HG02798 (cell line): ENCODE results near the gene ACP4.
"Not testable (repeated sequence)": the region's sequence is repeated elsewhere in the genome, so short reads cannot be mapped to it uniquely, and the experiment has no call there.

ENCODE experiments used
- ATAC-seq: cut with Tn5 transposase; IDR thresholded peaks from one replicate; pipeline ENCODE4 v1.9.1; 2021; ENCODE audit warnings: mild to moderate bottlenecking; ENCODE audit not compliant: unreplicated experiment, poor library complexity

Gene ACP4, protein sequence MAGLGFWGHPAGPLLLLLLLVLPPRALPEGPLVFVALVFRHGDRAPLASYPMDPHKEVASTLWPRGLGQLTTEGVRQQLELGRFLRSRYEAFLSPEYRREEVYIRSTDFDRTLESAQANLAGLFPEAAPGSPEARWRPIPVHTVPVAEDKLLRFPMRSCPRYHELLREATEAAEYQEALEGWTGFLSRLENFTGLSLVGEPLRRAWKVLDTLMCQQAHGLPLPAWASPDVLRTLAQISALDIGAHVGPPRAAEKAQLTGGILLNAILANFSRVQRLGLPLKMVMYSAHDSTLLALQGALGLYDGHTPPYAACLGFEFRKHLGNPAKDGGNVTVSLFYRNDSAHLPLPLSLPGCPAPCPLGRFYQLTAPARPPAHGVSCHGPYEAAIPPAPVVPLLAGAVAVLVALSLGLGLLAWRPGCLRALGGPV

DNA sequence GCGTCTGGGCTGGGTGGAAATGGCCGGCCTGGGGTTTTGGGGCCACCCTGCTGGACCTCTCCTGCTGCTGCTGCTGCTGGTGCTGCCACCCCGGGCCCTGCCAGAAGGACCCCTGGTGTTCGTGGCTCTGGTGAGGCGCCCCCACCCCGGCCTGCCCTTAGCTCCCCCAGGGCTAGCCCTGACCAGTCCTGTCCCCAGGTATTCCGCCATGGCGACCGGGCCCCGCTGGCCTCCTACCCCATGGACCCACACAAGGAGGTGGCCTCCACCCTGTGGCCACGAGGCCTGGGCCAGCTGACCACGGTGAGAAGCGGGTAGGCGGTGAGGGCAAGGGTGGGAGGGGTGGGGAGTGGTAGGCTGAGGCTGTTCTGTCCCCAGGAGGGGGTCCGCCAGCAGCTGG, at the start of gene ACP4:
TSS of gene ACP4 (plus strand) at position 20 of the 400 bp plus-strand sequence. CDS start at position 20, 0 bp downstream.
- no peak for ATAC-seq

DNA sequence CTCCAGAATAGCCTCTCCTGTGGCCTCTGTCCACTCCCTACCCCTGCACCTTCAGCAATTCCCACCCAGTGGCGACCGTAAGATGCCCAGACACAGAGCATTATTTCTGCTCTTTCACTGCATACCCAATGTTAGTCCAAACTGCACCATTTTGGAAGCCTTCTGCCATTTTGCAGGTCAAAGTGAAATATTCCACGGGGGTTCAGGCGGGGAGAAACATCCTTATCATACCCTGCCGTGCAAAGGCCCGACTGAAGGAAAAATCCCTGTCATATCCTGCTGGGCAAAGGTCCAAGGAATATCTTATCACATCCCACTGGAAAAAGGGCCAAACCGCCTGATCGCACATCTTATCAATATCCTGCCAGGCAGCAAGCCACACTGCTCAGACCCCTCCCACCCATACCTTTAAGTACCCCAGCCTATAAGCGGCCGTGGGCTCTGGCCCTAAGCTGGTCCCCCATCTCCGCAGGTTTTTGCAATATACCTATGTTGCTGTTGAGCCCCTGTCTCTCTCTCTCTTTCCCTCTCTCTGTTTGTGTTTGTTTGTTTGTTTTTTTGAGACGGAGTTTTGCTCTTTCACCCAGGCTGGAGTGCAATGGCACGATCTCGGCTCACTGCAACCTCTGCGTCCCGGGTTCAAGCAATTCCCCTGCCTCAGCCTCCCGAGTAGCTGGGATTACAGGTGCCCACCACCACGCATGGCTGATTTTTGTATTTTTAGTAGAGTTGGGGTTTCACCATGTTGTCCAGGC, 48.9 kb upstream of the ACP4 start:
- no peak for ATAC-seq

DNA sequence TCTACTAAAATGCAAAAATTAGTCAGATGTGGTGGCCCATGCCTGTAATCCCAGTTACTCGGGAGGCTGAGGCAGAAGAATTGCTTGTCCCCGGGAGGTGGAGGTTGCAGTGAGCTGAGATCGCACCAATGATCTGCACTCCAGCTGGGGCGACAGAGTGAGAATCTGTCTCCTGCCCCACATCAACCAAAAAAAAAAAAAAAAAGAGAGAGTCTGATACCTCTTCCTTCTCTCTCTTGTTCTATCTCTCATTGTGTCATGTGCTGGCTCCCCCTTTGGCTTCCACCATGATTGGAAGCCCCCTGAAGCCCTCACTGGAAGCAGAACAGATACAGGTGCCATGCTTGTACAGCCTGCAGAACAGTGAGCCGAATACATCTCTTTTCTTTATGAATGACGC, 46.7 kb upstream of the ACP4 start:
- no peak for ATAC-seq

- ATAC-seq: no peak
Measured at GRCh38 chr19:50745221-50745620, 45.0 kb upstream of the ACP4 start.

DNA sequence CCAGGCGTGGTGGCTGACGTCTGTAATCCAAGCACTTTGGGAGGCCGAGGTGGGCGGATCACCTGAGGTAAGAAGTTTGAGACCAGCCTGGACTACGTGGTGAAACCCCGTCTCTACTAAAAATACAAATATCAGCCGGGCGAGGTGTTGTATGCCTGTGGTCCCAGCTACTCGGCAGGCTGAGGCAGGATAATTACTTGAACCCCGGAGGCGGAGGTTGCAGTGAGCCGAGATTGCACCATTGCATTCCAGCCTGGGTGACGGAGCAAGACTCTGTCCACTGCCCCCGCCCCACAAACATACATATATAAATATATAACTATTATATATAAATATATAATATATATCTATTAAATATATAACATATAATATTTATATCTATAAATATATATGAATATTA, 43.1 kb upstream of the ACP4 start:
- not testable (repeated sequence) for ATAC-seq

DNA sequence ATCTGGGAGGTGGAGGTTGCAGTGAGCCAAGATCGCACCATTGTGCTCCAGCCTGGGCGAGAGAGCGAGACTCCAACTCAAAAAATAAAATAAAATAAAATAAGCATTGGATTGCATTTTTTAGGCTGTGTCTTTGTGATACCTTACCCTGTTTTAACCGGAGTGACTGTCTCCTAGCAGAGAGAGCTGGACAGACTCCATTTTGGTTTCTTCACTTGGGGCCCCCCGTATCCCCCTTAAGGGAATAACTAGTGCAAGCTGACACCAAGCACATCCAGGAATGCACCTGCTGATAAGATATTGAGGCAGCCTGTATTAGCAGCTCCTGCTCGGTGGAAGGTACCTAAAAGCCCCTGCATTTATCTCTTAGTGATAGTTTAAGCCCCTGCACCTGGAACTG, 40.7 kb upstream of the ACP4 start:
- ATAC-seq: no peak

DNA sequence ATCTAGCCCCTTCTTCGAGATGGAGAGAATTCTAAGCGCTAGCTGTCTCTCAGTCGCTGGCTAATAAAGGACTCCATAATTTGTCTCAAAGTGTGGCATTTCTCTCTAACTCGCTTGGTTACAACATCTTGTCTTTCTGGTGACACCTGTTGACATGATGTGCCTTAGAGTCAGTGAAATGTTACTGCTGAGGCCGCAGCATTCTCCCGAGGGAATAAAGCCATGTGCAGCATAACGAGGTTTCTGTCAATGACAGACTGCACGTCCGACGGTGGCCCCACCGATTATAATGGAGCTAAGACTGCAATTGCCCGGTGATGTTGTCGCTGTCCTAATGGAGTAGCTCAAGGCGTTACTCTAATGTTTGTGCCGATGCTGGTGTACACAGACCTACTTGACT, 40.2 kb upstream of the ACP4 start:
- no peak for ATAC-seq

- ATAC-seq: no peak
Measured at GRCh38 chr19:50753879-50754278, 36.3 kb upstream of the ACP4 start.

DNA sequence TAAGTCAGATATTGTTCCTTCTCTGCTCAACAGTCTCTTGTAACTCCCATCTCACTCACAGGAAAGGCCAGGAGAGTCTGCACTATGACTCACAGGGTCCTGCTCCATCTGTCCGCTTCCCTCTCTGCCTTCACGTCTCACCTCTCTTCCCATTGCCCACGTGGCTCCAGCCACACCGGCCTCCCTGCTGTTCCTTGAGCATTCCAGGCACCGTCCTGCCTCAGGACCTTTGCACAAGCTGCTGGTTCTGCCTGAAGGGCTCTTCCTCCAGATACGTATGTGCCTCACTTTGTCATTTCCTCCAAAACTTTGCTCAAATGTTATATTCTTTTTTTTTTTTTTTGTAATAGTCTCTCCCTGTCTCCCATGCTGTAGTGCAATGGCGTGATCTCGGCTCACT, 34.0 kb upstream of the ACP4 start:
- not testable (repeated sequence) for ATAC-seq

DNA sequence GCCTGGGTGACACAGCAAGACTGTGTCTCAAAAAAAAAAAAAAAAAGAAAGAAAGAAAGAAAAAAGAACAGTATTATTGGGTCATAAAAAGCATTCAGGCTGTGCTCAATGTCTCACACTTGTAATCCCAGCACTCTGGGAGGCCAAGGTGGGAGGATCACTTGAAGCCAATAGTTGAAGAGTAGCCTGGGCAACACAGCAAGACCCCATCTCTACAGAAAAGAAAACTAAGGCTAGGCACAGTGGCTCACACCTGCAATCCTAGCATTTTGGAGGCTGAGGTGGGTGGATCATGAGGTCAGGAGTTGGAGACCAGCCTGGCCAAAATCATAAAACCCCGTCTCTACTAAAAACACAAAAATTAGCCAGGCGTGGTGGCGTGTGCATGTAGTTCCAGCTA, 32.6 kb upstream of the ACP4 start:
- not testable (repeated sequence) for ATAC-seq

DNA sequence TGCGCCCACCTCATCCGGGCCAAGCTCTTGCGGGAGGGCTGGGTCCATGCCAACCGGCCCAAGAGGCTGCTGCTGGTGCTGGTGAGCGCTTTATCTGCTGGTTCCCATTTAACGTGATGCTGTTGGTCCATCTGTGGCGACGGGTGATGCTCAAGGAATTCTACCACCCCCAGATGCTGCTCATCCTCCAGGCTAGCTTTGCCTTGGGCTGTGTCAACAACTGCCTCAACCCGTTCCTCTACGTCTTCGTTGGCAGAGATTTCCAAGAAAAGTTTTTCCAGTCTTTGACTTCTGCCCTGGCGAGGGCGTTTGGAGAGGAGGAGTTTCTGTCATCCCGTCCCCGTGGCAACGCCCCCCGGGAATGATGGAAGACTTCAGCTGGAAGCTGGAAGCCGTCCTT, 31.1 kb upstream of the ACP4 start:
- not testable (repeated sequence) for ATAC-seq

DNA sequence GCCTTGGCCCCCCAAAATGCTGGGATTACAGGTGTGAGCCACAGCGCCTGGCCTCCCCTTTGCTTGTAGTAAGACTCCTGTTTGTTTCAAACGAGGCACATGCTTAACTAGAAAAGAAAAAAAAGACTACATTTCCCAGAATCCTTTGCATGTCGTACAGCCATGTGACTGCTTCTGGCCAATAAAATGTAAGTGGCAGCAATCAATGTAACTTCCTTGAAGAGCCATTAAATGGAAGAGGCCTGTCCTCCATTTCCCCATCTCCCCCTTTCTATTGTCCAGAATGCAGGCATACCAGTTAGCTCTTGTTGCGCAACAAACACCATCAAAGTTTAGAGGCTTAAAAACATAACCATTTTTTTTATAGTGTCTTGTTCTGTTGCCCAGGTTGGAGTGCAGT, 30.3 kb upstream of the ACP4 start:
- no peak for ATAC-seq

- not testable (repeated sequence) for ATAC-seq
Measured at GRCh38 chr19:50761501-50761900, 28.7 kb upstream of the ACP4 start.

DNA sequence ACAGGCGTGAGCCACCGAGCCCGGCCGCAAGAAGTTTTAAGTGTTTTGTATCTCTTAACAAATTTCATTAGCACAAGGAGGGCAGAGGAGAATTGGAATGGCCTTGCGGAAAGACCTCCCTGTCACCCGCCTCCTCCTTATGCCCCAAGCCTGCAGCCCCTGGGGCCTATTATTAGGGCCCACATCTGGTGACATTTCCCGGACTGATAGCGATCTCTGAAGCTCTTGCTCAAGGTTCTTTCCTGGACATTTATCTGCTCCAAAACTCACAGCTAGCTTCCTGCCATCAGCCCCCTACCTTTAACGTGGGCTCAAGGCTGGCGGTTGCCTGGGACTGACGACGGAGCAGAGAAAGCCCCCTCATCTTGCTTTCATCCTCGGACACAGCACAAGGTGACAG, 26.7 kb upstream of the ACP4 start:
- not testable (repeated sequence) for ATAC-seq

- no peak for ATAC-seq
Measured at GRCh38 chr19:50764409-50764808, 25.8 kb upstream of the ACP4 start.

GRCh38 chr19:50766746-50767145, 23.5 kb upstream of the ACP4 start:
- ATAC-seq: not testable (repeated sequence)

- not testable (repeated sequence) for ATAC-seq
Measured at GRCh38 chr19:50767263-50767662, 23.0 kb upstream of the ACP4 start.

GRCh38 chr19:50768277-50768676, 21.9 kb upstream of the ACP4 start:
- no peak for ATAC-seq

GRCh38 chr19:50770164-50770563, 20.1 kb upstream of the ACP4 start, which contains the start of gene GPR32:
GPR32 (plus strand) TSS chr19:50770464; CDS start chr19:50770601, 137 bp downstream.
- ATAC-seq: not testable (repeated sequence)

DNA sequence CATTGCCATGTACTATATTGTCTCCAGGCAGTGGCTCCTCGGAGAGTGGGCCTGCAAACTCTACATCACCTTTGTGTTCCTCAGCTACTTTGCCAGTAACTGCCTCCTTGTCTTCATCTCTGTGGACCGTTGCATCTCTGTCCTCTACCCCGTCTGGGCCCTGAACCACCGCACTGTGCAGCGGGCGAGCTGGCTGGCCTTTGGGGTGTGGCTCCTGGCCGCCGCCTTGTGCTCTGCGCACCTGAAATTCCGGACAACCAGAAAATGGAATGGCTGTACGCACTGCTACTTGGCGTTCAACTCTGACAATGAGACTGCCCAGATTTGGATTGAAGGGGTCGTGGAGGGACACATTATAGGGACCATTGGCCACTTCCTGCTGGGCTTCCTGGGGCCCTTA, 19.3 kb upstream of the ACP4 start:
- ATAC-seq: no peak

DNA sequence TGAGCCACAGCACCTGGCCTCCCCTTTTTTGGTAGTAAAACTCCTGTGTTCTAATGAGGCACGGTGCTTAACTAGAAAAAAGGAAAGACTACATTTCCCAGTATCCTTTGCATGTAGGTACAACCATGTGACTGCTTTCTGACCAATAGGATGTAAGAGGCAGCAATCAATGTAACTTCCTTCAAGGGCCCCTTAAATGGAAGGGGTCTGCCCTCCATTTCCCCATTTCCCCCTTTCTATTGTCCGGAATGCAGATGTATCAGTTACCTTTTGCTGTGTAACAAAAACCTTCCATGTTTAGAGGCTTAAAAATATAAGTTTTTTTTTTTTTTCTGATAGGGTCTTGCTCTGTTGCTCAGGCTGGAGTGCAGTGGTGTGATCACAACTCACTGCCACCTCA, 17.7 kb upstream of the ACP4 start:
- ATAC-seq: no peak
